Measurements from ENCODE around the gene SMTNL2.

DNA sequence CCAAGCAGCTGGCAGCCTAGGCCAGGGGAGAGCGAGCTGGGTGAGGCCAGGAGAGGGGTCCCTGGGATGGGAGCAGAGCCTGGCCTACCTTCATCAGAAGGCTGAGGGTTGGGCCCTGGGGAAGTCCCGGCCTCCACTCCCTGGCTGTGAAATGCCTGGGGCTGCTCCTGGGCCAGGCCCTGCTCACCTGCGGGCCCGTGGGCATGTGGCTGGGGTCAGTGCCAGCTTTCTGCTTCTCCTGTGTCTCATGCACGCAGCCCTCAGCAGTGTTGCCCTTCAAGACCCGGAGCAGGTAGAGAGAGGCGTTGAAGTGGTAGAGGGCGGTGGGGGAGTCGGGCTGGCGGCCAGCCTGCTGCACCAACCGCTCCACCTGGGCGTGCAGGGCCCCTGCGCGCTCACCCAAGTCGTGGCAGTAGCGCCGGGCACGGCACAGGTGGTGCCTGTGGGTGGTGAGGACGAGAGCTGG lies 41.6 kb upstream of the SMTNL2 start:
- TF ChIP-seq, protein P1, sequence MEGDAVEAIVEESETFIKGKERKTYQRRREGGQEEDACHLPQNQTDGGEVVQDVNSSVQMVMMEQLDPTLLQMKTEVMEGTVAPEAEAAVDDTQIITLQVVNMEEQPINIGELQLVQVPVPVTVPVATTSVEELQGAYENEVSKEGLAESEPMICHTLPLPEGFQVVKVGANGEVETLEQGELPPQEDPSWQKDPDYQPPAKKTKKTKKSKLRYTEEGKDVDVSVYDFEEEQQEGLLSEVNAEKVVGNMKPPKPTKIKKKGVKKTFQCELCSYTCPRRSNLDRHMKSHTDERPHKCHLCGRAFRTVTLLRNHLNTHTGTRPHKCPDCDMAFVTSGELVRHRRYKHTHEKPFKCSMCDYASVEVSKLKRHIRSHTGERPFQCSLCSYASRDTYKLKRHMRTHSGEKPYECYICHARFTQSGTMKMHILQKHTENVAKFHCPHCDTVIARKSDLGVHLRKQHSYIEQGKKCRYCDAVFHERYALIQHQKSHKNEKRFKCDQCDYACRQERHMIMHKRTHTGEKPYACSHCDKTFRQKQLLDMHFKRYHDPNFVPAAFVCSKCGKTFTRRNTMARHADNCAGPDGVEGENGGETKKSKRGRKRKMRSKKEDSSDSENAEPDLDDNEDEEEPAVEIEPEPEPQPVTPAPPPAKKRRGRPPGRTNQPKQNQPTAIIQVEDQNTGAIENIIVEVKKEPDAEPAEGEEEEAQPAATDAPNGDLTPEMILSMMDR (IDR thresholded peaks at IDR 0.05; ENCODE audit: poor library complexity): no peak
- TF ChIP-seq EZH2phosphoT487 (IDR thresholded peaks at IDR 0.05; ENCODE audit: low read depth, severe bottlenecking, unreplicated experiment): no peak
